ENCODE data around the gene CDH23. TPM values are rescaled to one million over a fixed set of nuclear protein-coding genes. Genes with fewer than 3 reads are reported as not detected.

The CDH23 gene
- total and polyA plus RNA-seq, 12 donors, result 1.7 to 20.2 (median 7.8) TPM

DNA sequence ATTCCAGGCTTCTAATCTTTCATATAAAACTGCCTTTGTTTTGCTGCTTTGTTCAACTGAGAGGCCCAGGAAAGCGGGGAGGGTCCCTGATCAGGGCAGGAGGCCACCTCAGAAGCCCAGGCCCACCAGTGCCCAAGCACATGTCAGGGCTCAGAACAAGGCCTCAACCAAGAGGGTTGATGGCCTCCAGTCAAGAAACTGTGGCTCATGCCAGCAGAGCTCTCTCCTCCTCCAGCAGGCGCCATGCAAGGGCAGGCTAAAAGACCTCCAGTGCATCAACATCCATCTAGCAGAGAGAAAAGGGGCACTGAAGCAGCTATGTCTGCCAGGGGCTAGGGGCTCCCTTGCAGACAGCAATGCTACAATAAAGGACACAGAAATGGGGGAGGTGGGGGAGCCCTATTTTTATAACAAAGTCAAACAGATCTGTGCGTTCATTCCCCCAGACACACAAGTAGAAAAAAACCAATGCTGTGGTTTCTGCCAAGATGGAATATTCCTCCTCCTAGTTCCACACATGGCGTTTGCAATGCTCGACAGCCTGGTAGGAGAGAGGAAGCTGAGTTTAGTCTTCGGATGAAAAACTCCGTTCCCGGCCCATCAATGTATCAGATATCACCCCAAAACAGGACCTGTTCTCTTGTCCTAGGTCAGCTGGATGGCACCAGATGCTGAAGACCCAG is 420.4 kb downstream of the CDH23 start:
- intact Hi-C loops (cut with DNase I), result loop anchor here (10.0 kb wide), 3 partner anchors 68 to 432 kb away; partner anchors contain the start of gene CDH23 (in 1 of the 2)
- Histone ChIP-seq H3K36me3 (replicated peaks in 1 of 2) (peaks cover 0 to 71% of the 10 kb centered on the region in 2 donors), H3K9me3 (replicated peaks in 1 of 3) (no peaks in the 10 kb centered on the region), H3K4me1 (replicated peaks in 1 of 2) (peaks cover 24 to 37% of the 10 kb centered on the region in 2 donors), H3K4me3 (no peak overlapping the region), H3K27me3 (no peaks in the 10 kb centered on the region), H3K27ac (peak overlapping the region in 4 of 5 donors; percentile 47 to 81 (median 64))
- DNase-seq, result no peak
- no peak for TF ChIP-seq POLR2A (IDR thresholded peaks at IDR 0.05)
- TF ChIP-seq, protein P1, sequence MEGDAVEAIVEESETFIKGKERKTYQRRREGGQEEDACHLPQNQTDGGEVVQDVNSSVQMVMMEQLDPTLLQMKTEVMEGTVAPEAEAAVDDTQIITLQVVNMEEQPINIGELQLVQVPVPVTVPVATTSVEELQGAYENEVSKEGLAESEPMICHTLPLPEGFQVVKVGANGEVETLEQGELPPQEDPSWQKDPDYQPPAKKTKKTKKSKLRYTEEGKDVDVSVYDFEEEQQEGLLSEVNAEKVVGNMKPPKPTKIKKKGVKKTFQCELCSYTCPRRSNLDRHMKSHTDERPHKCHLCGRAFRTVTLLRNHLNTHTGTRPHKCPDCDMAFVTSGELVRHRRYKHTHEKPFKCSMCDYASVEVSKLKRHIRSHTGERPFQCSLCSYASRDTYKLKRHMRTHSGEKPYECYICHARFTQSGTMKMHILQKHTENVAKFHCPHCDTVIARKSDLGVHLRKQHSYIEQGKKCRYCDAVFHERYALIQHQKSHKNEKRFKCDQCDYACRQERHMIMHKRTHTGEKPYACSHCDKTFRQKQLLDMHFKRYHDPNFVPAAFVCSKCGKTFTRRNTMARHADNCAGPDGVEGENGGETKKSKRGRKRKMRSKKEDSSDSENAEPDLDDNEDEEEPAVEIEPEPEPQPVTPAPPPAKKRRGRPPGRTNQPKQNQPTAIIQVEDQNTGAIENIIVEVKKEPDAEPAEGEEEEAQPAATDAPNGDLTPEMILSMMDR (IDR thresholded peaks at IDR 0.05), result no peak
- 79 to 89% (median 84%) methylated on average over 8 of the region's 8 CpGs for WGBS, 4 donors

DNA sequence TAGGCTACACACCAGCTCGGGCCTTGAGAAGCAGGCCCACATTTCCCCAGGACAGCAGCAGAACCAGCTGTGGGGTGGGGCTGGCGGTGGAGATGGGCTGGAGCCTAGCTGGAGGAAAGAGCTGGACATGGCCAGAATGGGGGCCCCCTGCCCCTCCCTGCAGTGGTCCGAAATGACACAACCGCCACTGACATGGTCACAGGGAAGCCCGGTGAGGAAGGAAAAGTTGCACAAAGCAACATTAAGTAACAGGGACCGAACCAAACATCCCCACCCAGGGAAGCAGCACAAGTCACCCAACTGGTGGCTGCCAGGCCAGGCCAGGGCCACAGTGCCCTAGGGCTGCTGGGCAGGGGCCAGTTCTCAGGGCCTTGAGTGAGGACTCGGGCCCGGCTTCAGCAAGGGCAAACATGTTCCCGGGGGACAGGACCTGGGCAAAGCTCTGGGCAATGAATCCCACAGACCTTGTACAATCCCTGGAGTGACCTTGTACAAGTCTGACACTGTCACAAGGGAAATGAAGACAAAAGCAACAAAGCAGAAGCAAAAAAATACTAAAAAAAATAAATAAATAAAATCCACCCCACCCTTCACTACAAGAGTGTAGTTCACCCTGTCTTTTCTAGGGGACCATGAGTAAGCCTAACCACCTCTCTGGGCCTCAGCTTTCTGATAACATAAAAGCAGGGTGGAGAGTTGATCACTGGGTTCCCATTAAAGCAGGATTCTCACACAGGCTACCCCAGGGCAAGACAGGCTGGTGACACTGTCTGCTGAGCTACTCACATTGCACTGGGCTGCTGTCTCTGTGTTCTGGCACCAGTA is 421.3 kb downstream of the CDH23 start:
- H3K4me1 ChIP-seq (replicated peaks in 1 of 2), result peaks cover 24 to 43% of the 10 kb centered on the region in 2 donors
- WGBS, 4 donors, result 20 to 28% (median 26%) methylated on average over 3 to 9 of the region's 9 CpGs
- peak overlapping the region in 4 of 5 donors; percentile 47 to 81 (median 64) for H3K27ac ChIP-seq
- no peaks in the 10 kb centered on the region for H3K9me3 ChIP-seq (replicated peaks in 1 of 3)
- peak; percentile 44 to 90 (median 85) for DNase-seq
- no peak for TF ChIP-seq POLR2A (IDR thresholded peaks at IDR 0.05)
- TF ChIP-seq, protein P1 (IDR thresholded peaks at IDR 0.05), result peak in 2 of 6 experiments; percentile 5 to 17
- no peaks in the 10 kb centered on the region for H3K27me3 ChIP-seq
- H3K36me3 ChIP-seq (replicated peaks in 1 of 2), result peaks cover 0 to 78% of the 10 kb centered on the region in 2 donors
- intact Hi-C loops (cut with DNase I), result loop anchor here (10.0 kb wide), 3 partner anchors 67 to 433 kb away; partner anchors contain the start of gene CDH23 (in 1 of the 2)
- H3K4me3 ChIP-seq, result no peak overlapping the region

DNA sequence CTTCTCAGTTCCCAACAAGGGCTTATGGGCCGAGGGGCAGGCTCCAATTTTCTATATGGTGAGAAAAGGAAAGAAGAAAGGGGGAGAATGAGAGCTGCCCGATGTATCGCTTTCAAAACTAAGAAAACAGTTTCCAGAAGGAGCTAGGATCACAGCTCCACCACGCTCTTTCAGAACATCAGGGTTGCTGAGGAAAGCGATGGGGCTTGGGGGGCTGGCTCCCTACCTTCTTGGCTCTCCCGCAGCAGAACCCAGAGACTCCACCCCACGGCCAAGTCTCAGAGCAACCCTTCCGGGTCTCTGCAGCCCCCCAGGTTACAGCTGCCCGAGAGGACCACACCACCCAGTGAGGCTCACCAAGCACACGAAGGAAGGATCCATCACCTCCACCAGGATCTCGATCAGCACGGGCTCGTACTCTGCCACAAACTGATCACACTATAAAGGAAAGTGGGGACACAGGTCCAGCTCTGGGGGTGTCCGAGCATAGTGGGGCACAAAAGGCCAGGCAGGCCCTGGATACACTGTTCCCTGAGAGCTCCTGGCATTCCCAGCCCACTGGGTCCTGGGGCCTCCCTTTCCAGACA is 422.0 kb downstream of the CDH23 start:
- H3K27me3 ChIP-seq, result no peaks in the 10 kb centered on the region
- H3K27ac ChIP-seq, result peak overlapping the region in 4 of 5 donors; percentile 7 to 81 (median 64)
- TF ChIP-seq, protein P1 (IDR thresholded peaks at IDR 0.05), result no peak
- no peak for TF ChIP-seq POLR2A (IDR thresholded peaks at IDR 0.05)
- H3K36me3 ChIP-seq (replicated peaks in 1 of 2), result peaks cover 0 to 86% of the 10 kb centered on the region in 2 donors
- WGBS, 4 donors, result 80 to 92% (median 87%) methylated on average over 11 to 14 of the region's 14 CpGs
- peak in 1 of 7 donors; percentile 13 for DNase-seq
- H3K4me1 ChIP-seq (replicated peaks in 1 of 2), result peaks cover 24 to 43% of the 10 kb centered on the region in 2 donors
- intact Hi-C loops (cut with DNase I), result loop anchor here (10.0 kb wide), 3 partner anchors 66 to 434 kb away; partner anchors contain the start of gene CDH23 (in 1 of the 2)
- H3K9me3 ChIP-seq (replicated peaks in 1 of 3), result no peaks in the 10 kb centered on the region
- no peak overlapping the region for H3K4me3 ChIP-seq

Measured in adrenal gland (tissue), 12 donors.